Neutrophil (primary cell): ENCODE data around the gene TSGA10.
"Not testable (repeated sequence)": the region's sequence is repeated elsewhere in the genome, so short reads cannot be mapped to it uniquely, and the experiment has no call there.

Experiments used
- H3K27ac ChIP-seq: fragments of 200-600 bp; sonication (generic); 2 replicates; pipeline ENCODE4 v1.5.1; 2016; ENCODE audit warnings: mild to moderate bottlenecking, moderate library complexity
- H3K27me3 ChIP-seq: fragments of 200-600 bp; sonication (generic); 2 replicates; pipeline ENCODE4 v1.6.0; 2016; ENCODE audit warnings: mild to moderate bottlenecking
- H3K36me3 ChIP-seq: fragments of 200-600 bp; sonication (generic); 2 replicates; pipeline ENCODE4 v1.5.1; 2017
- H3K4me1 ChIP-seq, 2 experiments: fragments of 200-600 bp in 1 of 2; sonication (generic) in 1 of 2; 1 replicate in 1 of 2; 2 replicates in 1 of 2; pipeline versions ENCODE4 v1.5.1 to v1.6.1; 2013 to 2016; ENCODE audit warnings: low read depth in 1 of 2, low read length in 1 of 2, mild to moderate bottlenecking in 1 of 2, moderate library complexity in 1 of 2; ENCODE audit not compliant: control insufficient read depth in 1 of 2, insufficient read depth in 1 of 2
- H3K4me3 ChIP-seq, 2 experiments: fragments of 200-600 bp in 1 of 2; sonication (generic) in 1 of 2; 1 replicate in 1 of 2; 2 replicates in 1 of 2; pipeline ENCODE4 v1.5.1; 2013 to 2016; ENCODE audit warnings: low read depth in 1 of 2, low read length in 1 of 2, mild to moderate bottlenecking in 1 of 2, moderate library complexity in 1 of 2
- H3K9me3 ChIP-seq: fragments of 200-600 bp; sonication (generic); 2 replicates; pipeline ENCODE4 v1.5.1; 2016
- CTCF ChIP-seq: fragments of 200-600 bp; sonication (generic); IDR thresholded peaks from 2 replicates; pipeline ENCODE4 v1.5.1; 2016; ENCODE audit warnings: antibody characterized with exemption

The TSGA10 gene

GRCh38 chr2:99000708-99001107, 154.0 kb downstream of the TSGA10 start:
- Histone ChIP-seq H3K4me1 (no peaks in the 10 kb centered on the region), H3K36me3 (no peaks in the 10 kb centered on the region), H3K4me3 (no peak overlapping the region), H3K27ac (no peak overlapping the region), H3K27me3 (no peaks in the 10 kb centered on the region), H3K9me3 (no peaks in the 10 kb centered on the region)
- no peak for TF ChIP-seq CTCF

- not testable (repeated sequence) for H3K27me3 ChIP-seq, H3K27ac ChIP-seq, H3K4me1 ChIP-seq, H3K9me3 ChIP-seq, H3K36me3 ChIP-seq, H3K4me3 ChIP-seq
Observed at GRCh38 chr2:98988695-98989094, 166.0 kb downstream of the TSGA10 start.

- H3K27ac ChIP-seq = no peak overlapping the region
- no peaks in the 10 kb centered on the region for H3K36me3 ChIP-seq
- H3K27me3 ChIP-seq = no peaks in the 10 kb centered on the region
- no peaks in the 10 kb centered on the region for H3K4me1 ChIP-seq
- H3K4me3 ChIP-seq = no peak overlapping the region
- TF ChIP-seq CTCF = no peak
- H3K9me3 ChIP-seq = no peaks in the 10 kb centered on the region
Observed at GRCh38 chr2:98985905-98986666, 168.7 kb downstream of the TSGA10 start.

- Histone ChIP-seq H3K9me3 (no peaks in the 10 kb centered on the region), H3K4me1 (no peaks in the 10 kb centered on the region), H3K4me3 (no peak overlapping the region), H3K27me3 (no peaks in the 10 kb centered on the region), H3K27ac (no peak overlapping the region), H3K36me3 (no peaks in the 10 kb centered on the region)
- no peak for TF ChIP-seq CTCF
Observed at GRCh38 chr2:98975611-98976010, 179.1 kb downstream of the TSGA10 start.

GRCh38 chr2:98972582-98973167, 182.1 kb downstream of the TSGA10 start:
- H3K27me3 ChIP-seq = no peaks in the 10 kb centered on the region
- TF ChIP-seq CTCF = no peak
- no peak overlapping the region for H3K27ac ChIP-seq
- no peaks in the 10 kb centered on the region for H3K4me1 ChIP-seq
- no peaks in the 10 kb centered on the region for H3K9me3 ChIP-seq
- H3K36me3 ChIP-seq = no peaks in the 10 kb centered on the region
- no peak overlapping the region for H3K4me3 ChIP-seq

GRCh38 chr2:98959810-98960507, 194.8 kb downstream of the TSGA10 start:
- Histone ChIP-seq H3K4me1 (no peaks in the 10 kb centered on the region), H3K27ac (no peak overlapping the region), H3K4me3 (no peak overlapping the region), H3K36me3 (no peaks in the 10 kb centered on the region), H3K9me3 (no peaks in the 10 kb centered on the region), H3K27me3 (peaks cover 8% of the 10 kb centered on the region)
- no peak for TF ChIP-seq CTCF
